GM12878 (cell line): ENCODE results near the gene PKHD1. TPM values are rescaled to one million over a fixed set of nuclear protein-coding genes. Genes with fewer than 3 reads are reported as not detected.

Source experiments
- ATAC-seq: fragments of 200-7000 bp; cut with Tn5 transposase; 3 replicates; pipeline ENCODE4 v1.9.1; 2020; ENCODE audit warnings: mild to moderate bottlenecking, moderate library complexity
- BruUV-seq: library from RNA; stranded (reverse); fragments of 400-500 nt; replicated peaks from 2 replicates; lab custom pipeline; 2021; lab: Mats Ljungman, UMichigan
- CTCF ChIA-PET: fragments of 300-600 bp; sonication (Branson Sonifier 250); formaldehyde crosslinking; extraction: SDS; loops from one replicate; lab custom pipeline; 2021; ENCODE audit warnings: inconsistent platforms; lab: Yijun Ruan, JAX
- POLR2A ChIA-PET: fragments of 350-600 bp; formaldehyde crosslinking; extraction: SDS; loops from one replicate; lab custom pipeline; 2021; ENCODE audit warnings: inconsistent platforms; lab: Charles Lee
- RAD21 ChIA-PET: fragments of 300-600 bp; sonication (Branson Sonifier 250); formaldehyde crosslinking; loops from one replicate; lab custom pipeline; 2023; ENCODE audit warnings: antibody characterized with exemption; ENCODE audit not compliant: unreplicated experiment; lab: Charles Lee
- SMC1A ChIA-PET: fragments of 300-600 bp; sonication (Branson Sonifier 250); formaldehyde crosslinking; loops from one replicate; lab custom pipeline; 2023; ENCODE audit not compliant: unreplicated experiment, uncharacterized antibody; lab: Charles Lee
- DNase-seq: peaks from one replicate; pipeline ENCODE4 v3.0.0-alpha.2; 2011; ENCODE audit warnings: low read depth, low spot score
- FAIRE-seq: peaks from 3 replicates; lab custom pipeline; 2011; peaks lifted over from hg19 to GRCh38; lab: Jason Lieb, UNC
- H2AFZ ChIP-seq: 2 replicates; pipeline ENCODE4 v1.6.0; 2011; ENCODE audit warnings: low read depth, low read length, control low read depth; ENCODE audit not compliant: control insufficient read depth
- H3K27ac ChIP-seq: 2 replicates; pipeline ENCODE4 v1.5.1; 2011; ENCODE audit warnings: control low read depth; ENCODE audit not compliant: control insufficient read depth, insufficient read depth
- H3K27me3 ChIP-seq, 2 experiments: replicated peaks in 1 of 2; 2 replicates each; pipeline versions ENCODE4 v1.6.0 to v1.6.1; 2011; ENCODE audit warnings: low read length in 1 of 2; ENCODE audit not compliant: control insufficient read depth in 2 of 2, insufficient read depth in 2 of 2
- H3K36me3 ChIP-seq, 2 experiments: 2 replicates each; pipeline ENCODE4 v1.5.1; 2011; ENCODE audit warnings: low read length in 1 of 2; ENCODE audit not compliant: control insufficient read depth in 2 of 2, insufficient read depth in 2 of 2
- H3K4me1 ChIP-seq: 2 replicates; pipeline ENCODE4 v1.6.1; 2011; ENCODE audit warnings: mild to moderate bottlenecking, low read length, moderate library complexity, mixed read lengths; ENCODE audit not compliant: control insufficient read depth, insufficient read depth
- H3K4me2 ChIP-seq: 2 replicates; pipeline ENCODE4 v1.6.0; 2011; ENCODE audit warnings: control low read depth; ENCODE audit not compliant: control insufficient read depth, insufficient read depth
- H3K4me3 ChIP-seq: fragments of 200-600 bp; sonication (generic); 2 replicates; pipeline ENCODE4 v1.5.1; 2016
- H3K79me2 ChIP-seq: 2 replicates; pipeline ENCODE4 v1.6.0; 2011; ENCODE audit warnings: low read length; ENCODE audit not compliant: control insufficient read depth, insufficient read depth
- H3K9ac ChIP-seq: 2 replicates; pipeline ENCODE4 v1.8.0; 2011; ENCODE audit warnings: low read length, control low read depth, mixed read lengths; ENCODE audit not compliant: control insufficient read depth, insufficient read depth
- H3K9me3 ChIP-seq: replicated peaks from 3 replicates; pipeline ENCODE4 v1.5.1; 2011; ENCODE audit warnings: mild to moderate bottlenecking, low read length; ENCODE audit not compliant: control insufficient read depth, insufficient read depth
- H4K20me1 ChIP-seq: 2 replicates; pipeline ENCODE4 v1.6.0; 2011; ENCODE audit not compliant: control insufficient read depth, insufficient read depth
- BACH1 ChIP-seq: fragments of 450-650 bp; IDR thresholded peaks from 2 replicates; pipeline ENCODE4 v1.6.1; 2017; ENCODE audit warnings: mild to moderate bottlenecking, borderline replicate concordance
- CBX3 ChIP-seq: fragments of 200-600 bp; sonication (generic); IDR thresholded peaks from 2 replicates; pipeline ENCODE4 v1.6.1; 2016; ENCODE audit warnings: low read depth, borderline replicate concordance
- EED ChIP-seq: sonication (generic); IDR thresholded peaks from 2 replicates; pipeline ENCODE4 v1.6.1; 2016; ENCODE audit warnings: antibody characterized with exemption, low read depth
- EP300 ChIP-seq, 2 experiments: fragments of 150-350 bp in 1 of 2; IDR thresholded peaks; 2 replicates each; pipeline ENCODE4 v1.6.1; 2011 to 2012; ENCODE audit warnings: low read depth in 2 of 2, low read length in 2 of 2, borderline replicate concordance in 1 of 2, improper control_type of control experiment in 1 of 2, inconsistent platforms in 1 of 2; ENCODE audit not compliant: control insufficient read depth in 1 of 2
- ZBED1 ChIP-seq: IDR thresholded peaks from 2 replicates; pipeline ENCODE4 v1.6.1; 2016; ENCODE audit warnings: borderline replicate concordance
- ZNF384 ChIP-seq: IDR thresholded peaks from 2 replicates; pipeline ENCODE4 v1.6.1; 2012; ENCODE audit warnings: low read depth, mild to moderate bottlenecking, low read length, improper control_type of control experiment, borderline replicate concordance
- in situ Hi-C: fragments of 300-500 bp; cut with MboI; formaldehyde crosslinking; loops from 9 replicates; pipeline ENCODE4 v1.14.3; 2018; ENCODE audit warnings: mixed read lengths
- intact Hi-C: fragments of 100-400 bp; cut with micrococcal nuclease; formaldehyde crosslinking; loops from one replicate; pipeline ENCODE4 v1.14.2; 2022; ENCODE audit not compliant: unreplicated experiment
- polyA plus RNA-seq, 11 experiments: library from polyadenylated mRNA; depleted of rRNA in 4 of 11; unstranded in 6 of 11; stranded (reverse) in 5 of 11; fragments of >200 nt; fragmentation: Nextera tagmentation in 4 of 11; fragmentation: Illumina TruSeq in 1 of 11; extraction: Ambion mirVana in 4 of 11; extraction: Trizol in 1 of 11; gene quantifications; 1 replicate in 1 of 11; 2 replicates in 10 of 11; pipeline versions ENCODE4 v1.2.1 to v1.2.3, GENCODE V29; 2011 to 2016; ENCODE audit warnings: inconsistent platforms in 2 of 11, missing spikeins in 2 of 11, low read depth in 1 of 11
- total RNA-seq, 4 experiments: library from RNA; depleted of rRNA in 3 of 4; stranded (reverse); fragments of >200 nt in 3 of 4; fragmentation: Illumina TruSeq in 1 of 4; extraction: Trizol in 1 of 4; gene quantifications; 2 replicates each; pipeline versions ENCODE4 v1.2.1 to v1.2.3, GENCODE V29; 2013 to 2021
- TF ChIP-seq, protein P1 (sequence below): IDR thresholded peaks from 2 replicates; pipeline ENCODE4 v1.6.1; 2012; ENCODE audit warnings: low read depth, low read length, improper control_type of control experiment
- TF ChIP-seq, protein P2 (sequence below): fragments of 450-650 bp; IDR thresholded peaks from 2 replicates; pipeline ENCODE4 v1.6.1; 2017; ENCODE audit warnings: mild to moderate bottlenecking, moderate library complexity
- TF ChIP-seq, protein P3 (sequence below): fragments of 450-650 bp; formaldehyde crosslinking; IDR thresholded peaks from 2 replicates; pipeline ENCODE4 v1.4.0; 2020; ENCODE audit warnings: mild to moderate bottlenecking, moderate library complexity
- TF ChIP-seq, protein P4 (sequence below): IDR thresholded peaks from 2 replicates; pipeline ENCODE4 v1.6.1; 2011; ENCODE audit warnings: borderline replicate concordance, low read depth, mild to moderate bottlenecking, moderate library complexity, low read length; ENCODE audit not compliant: insufficient read depth, poor library complexity, severe bottlenecking

Gene PKHD1
- total and polyA plus RNA-seq, 10 of the 15 experiments (the other 5 are each of a cell fraction or from before 2014, with no cell fraction given), result under 0.01 to 0.90 (median 0.02) TPM; not detected in 1

DNA sequence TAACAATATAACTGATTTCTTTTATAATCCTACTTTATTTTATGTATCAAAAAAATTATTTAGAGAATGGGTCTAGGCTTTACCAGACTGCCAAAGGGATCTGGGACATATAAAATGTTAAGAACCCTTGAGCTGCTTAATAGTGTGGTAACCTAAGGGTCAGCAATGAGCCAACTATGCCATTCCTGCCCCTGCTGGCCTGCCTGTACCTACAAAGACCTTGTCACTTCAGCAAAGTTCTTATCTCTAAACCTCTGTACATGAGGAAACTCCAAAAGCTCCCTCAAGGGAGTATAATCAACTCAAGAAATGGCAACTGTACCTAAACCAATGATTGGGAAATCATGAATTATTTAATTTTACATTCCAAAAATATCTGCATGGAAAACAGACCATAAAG lies 266.9 kb downstream of the PKHD1 start:
- SMC1A ChIA-PET, result no interaction called here
- no peaks in the 10 kb centered on the region for H4K20me1 ChIP-seq
- in situ Hi-C loops, result no loop called here

More for the DNA sequence above, 266.9 kb downstream of the PKHD1 start:
- intact Hi-C loops, result no loop called here
- H2AFZ ChIP-seq, result no peak overlapping the region
- no peak overlapping the region for H3K27ac ChIP-seq
- no peaks in the 10 kb centered on the region for H3K36me3 ChIP-seq
- H3K27me3 ChIP-seq, result no peaks in the 10 kb centered on the region
- BruUV-seq, result no TSS peak
- POLR2A ChIA-PET, result no interaction called here
- H3K79me2 ChIP-seq, result no peaks in the 10 kb centered on the region
- DNase-seq, result no peak
- TF ChIP-seq, protein P1, sequence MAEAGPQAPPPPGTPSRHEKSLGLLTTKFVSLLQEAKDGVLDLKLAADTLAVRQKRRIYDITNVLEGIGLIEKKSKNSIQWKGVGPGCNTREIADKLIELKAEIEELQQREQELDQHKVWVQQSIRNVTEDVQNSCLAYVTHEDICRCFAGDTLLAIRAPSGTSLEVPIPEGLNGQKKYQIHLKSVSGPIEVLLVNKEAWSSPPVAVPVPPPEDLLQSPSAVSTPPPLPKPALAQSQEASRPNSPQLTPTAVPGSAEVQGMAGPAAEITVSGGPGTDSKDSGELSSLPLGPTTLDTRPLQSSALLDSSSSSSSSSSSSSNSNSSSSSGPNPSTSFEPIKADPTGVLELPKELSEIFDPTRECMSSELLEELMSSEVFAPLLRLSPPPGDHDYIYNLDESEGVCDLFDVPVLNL, result no peak
- TF ChIP-seq CBX3, result no peak
- no peak for TF ChIP-seq ZBED1
- TF ChIP-seq ZNF384, result no peak
- TF ChIP-seq EP300 (IDR thresholded peaks at IDR 0.05; ENCODE audit: borderline replicate concordance in 1 of 2, control insufficient read depth in 1 of 2, low read depth in 2 of 2, low read length in 2 of 2), result no peak
- TF ChIP-seq, protein P2, sequence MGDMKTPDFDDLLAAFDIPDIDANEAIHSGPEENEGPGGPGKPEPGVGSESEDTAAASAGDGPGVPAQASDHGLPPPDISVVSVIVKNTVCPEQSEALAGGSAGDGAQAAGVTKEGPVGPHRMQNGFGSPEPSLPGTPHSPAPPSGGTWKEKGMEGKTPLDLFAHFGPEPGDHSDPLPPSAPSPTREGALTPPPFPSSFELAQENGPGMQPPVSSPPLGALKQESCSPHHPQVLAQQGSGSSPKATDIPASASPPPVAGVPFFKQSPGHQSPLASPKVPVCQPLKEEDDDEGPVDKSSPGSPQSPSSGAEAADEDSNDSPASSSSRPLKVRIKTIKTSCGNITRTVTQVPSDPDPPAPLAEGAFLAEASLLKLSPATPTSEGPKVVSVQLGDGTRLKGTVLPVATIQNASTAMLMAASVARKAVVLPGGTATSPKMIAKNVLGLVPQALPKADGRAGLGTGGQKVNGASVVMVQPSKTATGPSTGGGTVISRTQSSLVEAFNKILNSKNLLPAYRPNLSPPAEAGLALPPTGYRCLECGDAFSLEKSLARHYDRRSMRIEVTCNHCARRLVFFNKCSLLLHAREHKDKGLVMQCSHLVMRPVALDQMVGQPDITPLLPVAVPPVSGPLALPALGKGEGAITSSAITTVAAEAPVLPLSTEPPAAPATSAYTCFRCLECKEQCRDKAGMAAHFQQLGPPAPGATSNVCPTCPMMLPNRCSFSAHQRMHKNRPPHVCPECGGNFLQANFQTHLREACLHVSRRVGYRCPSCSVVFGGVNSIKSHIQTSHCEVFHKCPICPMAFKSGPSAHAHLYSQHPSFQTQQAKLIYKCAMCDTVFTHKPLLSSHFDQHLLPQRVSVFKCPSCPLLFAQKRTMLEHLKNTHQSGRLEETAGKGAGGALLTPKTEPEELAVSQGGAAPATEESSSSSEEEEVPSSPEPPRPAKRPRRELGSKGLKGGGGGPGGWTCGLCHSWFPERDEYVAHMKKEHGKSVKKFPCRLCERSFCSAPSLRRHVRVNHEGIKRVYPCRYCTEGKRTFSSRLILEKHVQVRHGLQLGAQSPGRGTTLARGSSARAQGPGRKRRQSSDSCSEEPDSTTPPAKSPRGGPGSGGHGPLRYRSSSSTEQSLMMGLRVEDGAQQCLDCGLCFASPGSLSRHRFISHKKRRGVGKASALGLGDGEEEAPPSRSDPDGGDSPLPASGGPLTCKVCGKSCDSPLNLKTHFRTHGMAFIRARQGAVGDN, result no peak
- TF ChIP-seq, protein P3, sequence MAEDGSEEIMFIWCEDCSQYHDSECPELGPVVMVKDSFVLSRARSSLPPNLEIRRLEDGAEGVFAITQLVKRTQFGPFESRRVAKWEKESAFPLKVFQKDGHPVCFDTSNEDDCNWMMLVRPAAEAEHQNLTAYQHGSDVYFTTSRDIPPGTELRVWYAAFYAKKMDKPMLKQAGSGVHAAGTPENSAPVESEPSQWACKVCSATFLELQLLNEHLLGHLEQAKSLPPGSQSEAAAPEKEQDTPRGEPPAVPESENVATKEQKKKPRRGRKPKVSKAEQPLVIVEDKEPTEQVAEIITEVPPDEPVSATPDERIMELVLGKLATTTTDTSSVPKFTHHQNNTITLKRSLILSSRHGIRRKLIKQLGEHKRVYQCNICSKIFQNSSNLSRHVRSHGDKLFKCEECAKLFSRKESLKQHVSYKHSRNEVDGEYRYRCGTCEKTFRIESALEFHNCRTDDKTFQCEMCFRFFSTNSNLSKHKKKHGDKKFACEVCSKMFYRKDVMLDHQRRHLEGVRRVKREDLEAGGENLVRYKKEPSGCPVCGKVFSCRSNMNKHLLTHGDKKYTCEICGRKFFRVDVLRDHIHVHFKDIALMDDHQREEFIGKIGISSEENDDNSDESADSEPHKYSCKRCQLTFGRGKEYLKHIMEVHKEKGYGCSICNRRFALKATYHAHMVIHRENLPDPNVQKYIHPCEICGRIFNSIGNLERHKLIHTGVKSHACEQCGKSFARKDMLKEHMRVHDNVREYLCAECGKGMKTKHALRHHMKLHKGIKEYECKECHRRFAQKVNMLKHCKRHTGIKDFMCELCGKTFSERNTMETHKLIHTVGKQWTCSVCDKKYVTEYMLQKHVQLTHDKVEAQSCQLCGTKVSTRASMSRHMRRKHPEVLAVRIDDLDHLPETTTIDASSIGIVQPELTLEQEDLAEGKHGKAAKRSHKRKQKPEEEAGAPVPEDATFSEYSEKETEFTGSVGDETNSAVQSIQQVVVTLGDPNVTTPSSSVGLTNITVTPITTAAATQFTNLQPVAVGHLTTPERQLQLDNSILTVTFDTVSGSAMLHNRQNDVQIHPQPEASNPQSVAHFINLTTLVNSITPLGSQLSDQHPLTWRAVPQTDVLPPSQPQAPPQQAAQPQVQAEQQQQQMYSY (CRISPR knock-in tag), result no peak
- no peak for TF ChIP-seq BACH1
- TF ChIP-seq EED, result no peak
- TF ChIP-seq, protein P4, sequence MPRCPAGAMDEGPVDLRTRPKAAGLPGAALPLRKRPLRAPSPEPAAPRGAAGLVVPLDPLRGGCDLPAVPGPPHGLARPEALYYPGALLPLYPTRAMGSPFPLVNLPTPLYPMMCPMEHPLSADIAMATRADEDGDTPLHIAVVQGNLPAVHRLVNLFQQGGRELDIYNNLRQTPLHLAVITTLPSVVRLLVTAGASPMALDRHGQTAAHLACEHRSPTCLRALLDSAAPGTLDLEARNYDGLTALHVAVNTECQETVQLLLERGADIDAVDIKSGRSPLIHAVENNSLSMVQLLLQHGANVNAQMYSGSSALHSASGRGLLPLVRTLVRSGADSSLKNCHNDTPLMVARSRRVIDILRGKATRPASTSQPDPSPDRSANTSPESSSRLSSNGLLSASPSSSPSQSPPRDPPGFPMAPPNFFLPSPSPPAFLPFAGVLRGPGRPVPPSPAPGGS, result no peak
- H3K4me1 ChIP-seq, result no peaks in the 10 kb centered on the region
- FAIRE-seq, result no peak
- no peak overlapping the region for H3K4me2 ChIP-seq
- H3K9me3 ChIP-seq, result no peaks in the 10 kb centered on the region
- CTCF ChIA-PET, result interaction anchor here (0.6 kb wide), 1 partner anchor 805 kb away, joined by 3 read pairs; no protein-coding TSS in a partner anchor
- no peak overlapping the region for H3K4me3 ChIP-seq
- ATAC-seq, result no peak
- RAD21 ChIA-PET, result no interaction called here
- no peak overlapping the region for H3K9ac ChIP-seq
